ENCODE results near the gene JPH3.
A peak's percentile ranks its signal among the peaks of the same experiment; 100 is the strongest.

JPH3 gene

GRCh38 chr16:87681981-87682570 is 79.8 kb downstream of the JPH3 start:
- peak; percentile 13 for DNase-seq (ENCODE audit: low spot score)

- DNase-seq (ENCODE audit: low spot score): no peak
Observed at GRCh38 chr16:87682852-87683399, 80.6 kb downstream of the JPH3 start.

- DNase-seq (ENCODE audit: low spot score): no peak
Observed at GRCh38 chr16:87684106-87684677, 81.9 kb downstream of the JPH3 start.

- DNase-seq (ENCODE audit: low spot score): no peak
Observed at GRCh38 chr16:87684711-87685404, 82.5 kb downstream of the JPH3 start.

GRCh38 chr16:87685405-87685755 is 83.1 kb downstream of the JPH3 start:
- no peak for DNase-seq (ENCODE audit: low spot score)

- DNase-seq (ENCODE audit: low spot score): no peak
Observed at GRCh38 chr16:87685766-87686165, 83.5 kb downstream of the JPH3 start.

- no peak for DNase-seq (ENCODE audit: low spot score)
Observed at GRCh38 chr16:87686697-87687096, 84.4 kb downstream of the JPH3 start.

GRCh38 chr16:87687126-87687910 is 85.0 kb downstream of the JPH3 start:
- DNase-seq (ENCODE audit: low spot score): no peak

- DNase-seq (ENCODE audit: low spot score): no peak
Observed at GRCh38 chr16:87687998-87688529, 85.8 kb downstream of the JPH3 start.

- no peak for DNase-seq (ENCODE audit: low spot score)
Observed at GRCh38 chr16:87688876-87689815, 86.8 kb downstream of the JPH3 start.

- DNase-seq (ENCODE audit: low spot score): no peak
Observed at GRCh38 chr16:87689956-87690465, 87.7 kb downstream of the JPH3 start.

- DNase-seq (ENCODE audit: low spot score): no peak
Observed at GRCh38 chr16:87690911-87691685, 88.8 kb downstream of the JPH3 start.

GRCh38 chr16:87691686-87692079 is 89.4 kb downstream of the JPH3 start:
- no peak for DNase-seq (ENCODE audit: low spot score)

- DNase-seq (ENCODE audit: low spot score): no peak
Observed at GRCh38 chr16:87692176-87692575, 89.9 kb downstream of the JPH3 start.

- no peak for DNase-seq (ENCODE audit: low spot score)
Observed at GRCh38 chr16:87692756-87693155, 90.4 kb downstream of the JPH3 start.

- DNase-seq (ENCODE audit: low spot score): no peak
Observed at GRCh38 chr16:87693827-87694226, 91.5 kb downstream of the JPH3 start.

GRCh38 chr16:87694441-87695125 is 92.3 kb downstream of the JPH3 start:
- no peak for DNase-seq (ENCODE audit: low spot score)

- DNase-seq (ENCODE audit: low spot score): no peak
Observed at GRCh38 chr16:87695534-87695933, 93.2 kb downstream of the JPH3 start.

GRCh38 chr16:87696726-87697125 is 94.4 kb downstream of the JPH3 start:
- DNase-seq (ENCODE audit: low spot score): no peak

- no peak for DNase-seq (ENCODE audit: low spot score)
Observed at GRCh38 chr16:87697256-87697655, 94.9 kb downstream of the JPH3 start.

Data from SW480 (cell line).